NT2/D1 (cell line): ENCODE data around the gene FGFR2.

Experiments used
- DNase-seq: peaks from one replicate; pipeline ENCODE4 v3.0.0-alpha.2; 2011; ENCODE audit warnings: low read depth, low spot score
- H3K27me3 ChIP-seq: 2 replicates; pipeline ENCODE4 v1.6.0; 2011; ENCODE audit warnings: mild to moderate bottlenecking; ENCODE audit not compliant: insufficient read length, insufficient read depth
- H3K36me3 ChIP-seq: 2 replicates; pipeline ENCODE4 v1.6.1; 2011; ENCODE audit warnings: mild to moderate bottlenecking, low read length, mixed read lengths; ENCODE audit not compliant: insufficient read depth, insufficient read length
- H3K4me1 ChIP-seq: 2 replicates; pipeline ENCODE4 v1.5.1; 2011; ENCODE audit not compliant: insufficient read depth, insufficient read length
- H3K4me3 ChIP-seq: 2 replicates; pipeline ENCODE4 v1.5.1; 2011; ENCODE audit warnings: low read depth; ENCODE audit not compliant: insufficient read length
- H3K9ac ChIP-seq: 2 replicates; pipeline ENCODE4 v1.6.0; 2011; ENCODE audit warnings: low read depth; ENCODE audit not compliant: insufficient read length
- H3K9me3 ChIP-seq: 2 replicates; pipeline ENCODE4 v1.5.1; 2011; ENCODE audit warnings: mild to moderate bottlenecking, low read length; ENCODE audit not compliant: insufficient read depth
- SUZ12 ChIP-seq: IDR thresholded peaks from 2 replicates; pipeline ENCODE4 v1.6.1; 2011; ENCODE audit not compliant: insufficient read length, insufficient read depth; ENCODE audit errors: extremely low read depth
- YY1 ChIP-seq: IDR thresholded peaks from 2 replicates; pipeline ENCODE4 v1.6.1; 2011; ENCODE audit not compliant: insufficient read length, insufficient read depth
- ZNF274 ChIP-seq: IDR thresholded peaks from 2 replicates; pipeline ENCODE4 v1.6.1; 2011; ENCODE audit warnings: mild to moderate bottlenecking, low read depth, low read length

Gene FGFR2

DNA sequence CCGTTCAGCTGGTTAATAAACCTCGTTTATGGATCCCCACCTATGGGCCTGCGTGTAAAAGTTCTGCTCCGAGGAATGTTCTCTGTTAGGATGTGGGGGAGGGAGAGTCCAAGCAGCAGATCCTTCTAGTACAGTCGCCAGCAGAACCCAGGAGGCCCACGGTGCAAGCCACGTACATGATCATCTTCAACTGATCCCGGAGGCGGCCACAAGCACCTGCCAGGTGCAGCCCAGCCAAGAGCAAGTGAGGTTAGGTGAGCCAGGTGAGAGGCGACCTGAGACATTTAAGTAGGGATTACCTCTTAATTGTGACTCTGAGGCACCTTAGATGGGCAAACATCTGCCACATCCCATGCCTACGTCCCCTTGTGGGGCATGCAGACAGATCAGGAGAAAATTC is 18.0 kb upstream of the FGFR2 start:
- H3K27me3 ChIP-seq, result no peaks in the 10 kb centered on the region
- no peak for TF ChIP-seq YY1
- no peak for TF ChIP-seq ZNF274
- no peak for TF ChIP-seq SUZ12
- no peak overlapping the region for H3K4me3 ChIP-seq
- H3K9ac ChIP-seq, result no peak overlapping the region
- no peaks in the 10 kb centered on the region for H3K36me3 ChIP-seq
- peaks cover 22% of the 10 kb centered on the region; the same call in 1 of the 2 replicates for H3K9me3 ChIP-seq
- no peaks in the 10 kb centered on the region for H3K4me1 ChIP-seq
- no peak for DNase-seq

GRCh38 chr10:121615836-121616235 is 17.6 kb upstream of the FGFR2 start:
- no peak overlapping the region for H3K9ac ChIP-seq
- H3K9me3 ChIP-seq, result peaks cover 22% of the 10 kb centered on the region; the same call in 1 of the 2 replicates
- TF ChIP-seq YY1 (no peak), ZNF274 (no peak), SUZ12 (no peak)
- H3K27me3 ChIP-seq, result no peaks in the 10 kb centered on the region
- no peak for DNase-seq
- H3K36me3 ChIP-seq, result no peaks in the 10 kb centered on the region
- no peaks in the 10 kb centered on the region for H3K4me1 ChIP-seq
- no peak overlapping the region for H3K4me3 ChIP-seq

DNA sequence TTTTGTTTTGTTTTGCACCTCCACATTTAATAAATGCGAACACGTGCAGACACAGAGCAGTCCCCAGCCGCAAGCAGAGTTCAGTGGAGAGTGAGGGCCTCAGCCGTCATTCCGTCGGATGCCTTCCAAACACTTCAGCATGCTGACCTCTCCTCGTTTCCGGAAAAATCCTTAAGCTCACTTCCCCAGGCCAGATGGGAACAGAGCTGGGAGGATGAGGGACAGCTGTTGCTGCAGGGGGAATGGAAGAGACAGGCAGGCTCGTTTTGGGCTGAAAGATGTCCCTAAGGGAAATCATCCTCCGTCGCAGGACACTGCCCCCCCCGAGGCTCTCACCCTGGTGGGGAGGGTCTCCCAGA is 17.2 kb upstream of the FGFR2 start:
- TF ChIP-seq SUZ12 (no peak), ZNF274 (no peak), YY1 (no peak)
- Histone ChIP-seq H3K36me3 (no peaks in the 10 kb centered on the region), H3K9ac (no peak overlapping the region)

DNA sequence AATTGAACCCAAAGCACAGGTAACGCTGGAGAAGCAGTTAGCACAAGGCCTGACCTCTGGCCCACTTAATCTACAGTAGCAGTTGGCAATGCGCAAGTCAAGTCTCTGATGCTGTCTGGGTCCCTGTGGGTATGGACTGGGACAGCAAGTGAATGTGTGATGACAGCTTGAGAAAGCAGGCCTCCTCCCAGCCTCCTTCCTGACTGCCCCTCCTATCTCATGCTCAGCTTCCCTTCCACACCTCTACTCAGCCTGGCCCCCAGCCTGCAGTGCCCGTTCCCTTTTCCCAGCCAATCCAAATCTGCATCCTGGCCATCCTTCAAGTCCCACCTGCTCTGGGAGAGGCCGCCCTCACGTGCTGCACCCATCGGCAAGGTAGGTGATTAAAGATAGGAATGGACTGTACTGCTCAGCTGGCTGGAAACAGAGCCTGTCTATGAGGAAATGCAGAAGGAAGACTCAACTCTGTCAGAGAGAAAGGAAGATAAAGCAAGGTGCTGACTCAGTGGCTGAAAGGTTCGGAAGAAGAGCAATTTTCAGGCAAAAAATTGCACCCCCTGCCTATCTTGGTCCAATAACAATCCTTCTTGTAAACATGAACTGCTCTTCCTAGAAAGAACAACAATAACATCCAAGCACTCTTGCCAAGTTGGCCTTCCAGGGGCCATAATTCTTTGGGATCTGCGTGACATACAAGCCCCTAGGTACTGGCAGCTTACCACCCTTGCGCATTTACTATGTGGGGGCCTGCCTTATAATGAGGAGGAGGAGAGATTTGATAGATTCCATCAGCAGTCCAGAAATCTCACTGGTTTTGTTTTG is 16.6 kb upstream of the FGFR2 start:
- Histone ChIP-seq H3K36me3 (no peaks in the 10 kb centered on the region), H3K9me3 (peaks cover 22% of the 10 kb centered on the region; the same call in 1 of the 2 replicates), H3K9ac (no peak overlapping the region), H3K27me3 (no peaks in the 10 kb centered on the region), H3K4me1 (no peaks in the 10 kb centered on the region), H3K4me3 (no peak overlapping the region)
- no peak for TF ChIP-seq YY1
- no peak for TF ChIP-seq ZNF274
- no peak for TF ChIP-seq SUZ12
- DNase-seq, result no peak

More for the DNA sequence above, 17.2 kb upstream of the FGFR2 start:
- no peak for DNase-seq
- Histone ChIP-seq H3K27me3 (no peaks in the 10 kb centered on the region), H3K4me1 (no peaks in the 10 kb centered on the region), H3K9me3 (peaks cover 22% of the 10 kb centered on the region; the same call in 1 of the 2 replicates), H3K4me3 (no peak overlapping the region)

DNA sequence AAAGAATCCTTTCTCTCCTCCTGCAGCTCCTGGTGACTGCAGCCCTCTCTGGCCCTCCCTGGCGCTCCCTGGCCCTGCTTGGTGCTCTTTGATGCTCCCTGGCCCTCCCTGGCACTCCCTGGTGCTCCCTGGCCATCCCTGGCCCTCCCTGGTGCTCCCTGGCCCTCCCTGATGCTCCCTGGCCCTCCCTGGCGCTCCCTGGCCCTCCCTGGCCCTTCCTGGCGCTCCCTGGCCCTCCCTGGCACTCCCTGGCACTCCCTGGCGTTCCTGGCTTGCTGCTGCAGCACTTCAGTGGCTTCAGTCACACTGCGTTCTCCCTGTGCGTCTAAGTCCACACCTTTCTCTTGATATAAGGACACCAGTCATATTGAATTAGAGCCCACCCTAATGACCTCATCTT is 15.2 kb upstream of the FGFR2 start:
- no peak for TF ChIP-seq YY1
- no peak for TF ChIP-seq ZNF274
- no peak for TF ChIP-seq SUZ12
- no peaks in the 10 kb centered on the region for H3K36me3 ChIP-seq
- H3K4me3 ChIP-seq, result no peak overlapping the region
- no peak overlapping the region for H3K9ac ChIP-seq
- no peaks in the 10 kb centered on the region for H3K27me3 ChIP-seq
- peaks cover 9% of the 10 kb centered on the region; the same call in 1 of the 2 replicates for H3K9me3 ChIP-seq
- DNase-seq, result no peak
- no peaks in the 10 kb centered on the region for H3K4me1 ChIP-seq

GRCh38 chr10:121611393-121612159 is 13.3 kb upstream of the FGFR2 start:
- Histone ChIP-seq H3K4me3 (no peak overlapping the region), H3K27me3 (peaks cover 11% of the 10 kb centered on the region), H3K36me3 (no peaks in the 10 kb centered on the region), H3K9ac (no peak overlapping the region), H3K9me3 (no peaks in the 10 kb centered on the region), H3K4me1 (no peaks in the 10 kb centered on the region)
- no peak for DNase-seq
- TF ChIP-seq ZNF274, result no peak
- TF ChIP-seq YY1, result no peak

GRCh38 chr10:121610798-121611323 is 12.6 kb upstream of the FGFR2 start:
- Histone ChIP-seq H3K9ac (no peak overlapping the region), H3K27me3 (peaks cover 12% of the 10 kb centered on the region), H3K36me3 (no peaks in the 10 kb centered on the region), H3K4me3 (no peak overlapping the region), H3K4me1 (no peaks in the 10 kb centered on the region), H3K9me3 (no peaks in the 10 kb centered on the region)
- no peak for TF ChIP-seq YY1
- no peak for TF ChIP-seq ZNF274
- no peak for TF ChIP-seq SUZ12
- DNase-seq, result no peak
